Measurements from ENCODE around the gene TMEM40. TPM values are rescaled to one million over a fixed set of nuclear protein-coding genes. Genes with fewer than 3 reads are reported as not detected.

Gene TMEM40
- total RNA-seq, 2 donors from 2014 or later = not detected

DNA sequence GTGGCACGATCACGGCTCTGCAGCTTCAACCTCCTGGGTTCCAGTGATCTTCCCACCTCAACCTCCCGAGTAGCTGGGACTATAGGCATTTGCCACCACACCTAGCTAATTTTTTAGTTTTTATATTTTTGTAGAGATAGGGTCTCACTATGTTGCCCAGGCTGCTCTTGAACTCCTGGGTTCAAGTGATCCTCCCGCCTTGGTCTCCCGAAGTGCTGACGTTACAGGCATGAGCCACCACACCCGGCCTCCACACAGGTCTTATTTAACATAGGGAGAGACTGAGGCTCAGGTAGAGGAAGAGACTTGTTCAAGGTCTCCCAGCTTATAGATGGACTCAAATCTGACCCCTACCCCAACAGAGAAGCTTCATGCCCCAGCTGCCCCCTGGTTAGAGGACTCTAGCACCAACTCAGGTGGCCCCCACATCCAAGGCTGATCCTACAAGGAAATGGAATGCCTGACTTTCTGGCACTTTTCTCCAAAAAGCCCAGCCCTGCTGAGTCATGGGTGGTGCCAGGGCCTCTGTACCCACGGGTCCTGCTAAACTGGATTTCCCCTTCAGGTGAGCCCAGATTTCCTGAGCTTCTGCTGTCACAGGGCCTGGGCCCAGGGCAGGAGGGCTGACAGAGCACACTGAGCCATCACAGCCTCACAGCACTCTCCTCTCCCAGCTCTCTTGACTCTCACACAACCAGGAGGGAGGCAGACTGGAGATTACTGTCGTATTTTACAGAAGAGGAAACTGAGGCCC, 5.6 kb downstream of the TMEM40 start:
- TF ChIP-seq CTCF (IDR thresholded peaks at IDR 0.05) = no peak
- intact Hi-C loops (cut with DNase I) = no loop called here
- Histone ChIP-seq H3K9me3 (no peaks in the 10 kb centered on the region), H3K9ac (ENCODE audit: low read depth in 2 of 2, low read length in 2 of 2) (no peak overlapping the region), H3K4me3 (no peak overlapping the region), H3K36me3 (no peaks in the 10 kb centered on the region), H3K4me1 (no peaks in the 10 kb centered on the region), H3K27ac (no peak overlapping the region), H3K27me3 (no peaks in the 10 kb centered on the region)
- no peak for DNase-seq

DNA sequence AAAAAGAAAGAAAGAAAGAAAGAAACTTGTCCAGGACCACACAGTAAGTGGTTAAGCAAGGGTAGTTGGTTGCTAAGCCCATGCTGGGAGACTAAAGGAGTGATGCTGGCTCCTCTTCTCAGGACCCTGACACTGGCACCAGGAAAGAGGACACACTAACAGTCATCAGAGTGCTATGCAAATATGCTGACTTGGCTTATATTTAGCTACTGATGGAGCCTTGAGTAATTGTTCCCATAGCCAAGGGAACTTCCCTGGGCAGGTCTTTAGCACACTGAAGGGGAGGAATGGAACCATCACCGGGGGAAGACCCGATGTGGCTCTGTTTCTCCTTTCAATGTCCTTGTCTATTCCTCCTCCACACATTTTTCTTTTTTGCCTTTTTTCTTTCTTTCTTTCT, 6.2 kb downstream of the TMEM40 start:
- no peak overlapping the region for H3K4me3 ChIP-seq
- intact Hi-C loops (cut with DNase I) = no loop called here
- H3K9ac ChIP-seq (ENCODE audit: low read depth in 2 of 2, low read length in 2 of 2) = no peak overlapping the region
- no peaks in the 10 kb centered on the region for H3K9me3 ChIP-seq
- DNase-seq = no peak
- no peaks in the 10 kb centered on the region for H3K36me3 ChIP-seq
- TF ChIP-seq CTCF (IDR thresholded peaks at IDR 0.05) = no peak
- H3K27me3 ChIP-seq = no peaks in the 10 kb centered on the region
- no peaks in the 10 kb centered on the region for H3K4me1 ChIP-seq
- H3K27ac ChIP-seq = no peak overlapping the region

GRCh38 chr3:12752102-12752501, 7.0 kb downstream of the TMEM40 start:
- Histone ChIP-seq H3K4me3 (no peak overlapping the region), H3K9ac (ENCODE audit: low read depth in 2 of 2, low read length in 2 of 2) (no peak overlapping the region), H3K27ac (no peak overlapping the region)

DNA sequence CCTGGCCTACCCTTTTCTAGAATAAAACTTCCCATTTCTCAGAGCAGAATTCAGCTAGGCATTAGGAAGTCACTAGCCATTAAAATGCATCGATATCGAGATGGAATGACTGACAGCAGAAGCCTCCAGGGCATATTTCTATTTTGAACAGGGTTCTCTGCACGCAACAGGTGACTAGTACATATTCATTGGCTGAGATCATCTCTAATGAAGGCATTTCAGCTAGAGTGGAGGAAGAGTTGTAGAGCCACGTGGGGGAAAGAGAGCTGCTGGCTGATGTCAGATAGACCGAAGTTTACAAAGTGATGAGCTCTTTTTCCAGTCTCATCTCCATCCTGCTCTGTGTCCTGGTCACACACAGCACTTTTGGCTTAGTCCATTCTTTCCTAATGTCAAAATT, 7.5 kb downstream of the TMEM40 start:
- no peaks in the 10 kb centered on the region for H3K9me3 ChIP-seq
- no peak overlapping the region for H3K27ac ChIP-seq
- no peak overlapping the region for H3K9ac ChIP-seq (ENCODE audit: low read depth in 2 of 2, low read length in 2 of 2)
- H3K4me3 ChIP-seq = no peak overlapping the region
- no peaks in the 10 kb centered on the region for H3K4me1 ChIP-seq
- intact Hi-C loops (cut with DNase I) = no loop called here
- TF ChIP-seq CTCF (IDR thresholded peaks at IDR 0.05) = no peak
- no peak for DNase-seq
- H3K27me3 ChIP-seq = no peaks in the 10 kb centered on the region
- H3K36me3 ChIP-seq = no peaks in the 10 kb centered on the region

More at GRCh38 chr3:12752102-12752501, 7.0 kb downstream of the TMEM40 start:
- Histone ChIP-seq H3K9me3 (no peaks in the 10 kb centered on the region), H3K36me3 (no peaks in the 10 kb centered on the region), H3K4me1 (no peaks in the 10 kb centered on the region), H3K27me3 (no peaks in the 10 kb centered on the region)
- no peak for TF ChIP-seq CTCF (IDR thresholded peaks at IDR 0.05)
- no peak for DNase-seq
- intact Hi-C loops (cut with DNase I) = no loop called here

DNA sequence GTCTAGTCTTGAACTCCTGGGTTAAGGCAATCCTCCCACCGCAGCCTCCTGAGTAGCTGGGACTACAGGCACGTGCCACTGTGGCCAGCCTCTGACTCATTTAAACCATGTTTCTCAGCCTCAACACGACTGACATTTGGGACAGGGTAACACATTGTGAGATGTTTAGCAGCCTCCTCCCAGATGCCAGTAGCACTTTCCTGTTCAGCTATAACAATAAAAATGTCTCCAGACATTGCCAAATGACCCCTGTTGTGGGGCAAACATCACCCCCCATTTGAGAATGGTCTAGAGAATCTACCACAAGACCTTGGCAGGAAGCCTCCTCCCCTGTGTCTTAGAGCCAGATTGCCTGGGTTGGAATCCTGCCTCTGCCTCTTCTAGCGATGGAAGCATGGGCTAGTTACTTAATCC, 8.4 kb downstream of the TMEM40 start:
- no peaks in the 10 kb centered on the region for H3K9me3 ChIP-seq
- no peak overlapping the region for H3K27ac ChIP-seq
- H3K9ac ChIP-seq (ENCODE audit: low read depth in 2 of 2, low read length in 2 of 2) = no peak overlapping the region
- no peak overlapping the region for H3K4me3 ChIP-seq
- no peaks in the 10 kb centered on the region for H3K36me3 ChIP-seq
- H3K27me3 ChIP-seq = no peaks in the 10 kb centered on the region
- no peaks in the 10 kb centered on the region for H3K4me1 ChIP-seq
- TF ChIP-seq CTCF (IDR thresholded peaks at IDR 0.05) = no peak
- intact Hi-C loops (cut with DNase I) = no loop called here
- DNase-seq = no peak
